CD4-positive, alpha-beta T cell treated with Interleukin-2 at 100 ng/mL for 4 hours (primary cell): ENCODE results near the gene MAGEA9B.
"Not testable (repeated sequence)": the region's sequence is repeated elsewhere in the genome, so short reads cannot be mapped to it uniquely, and the experiment has no call there.

Source experiments
- DNase-seq: peaks from one replicate; pipeline ENCODE4 v3.0.0-alpha.2; 2020; ENCODE audit warnings: low spot score

Gene MAGEA9B

GRCh38 chrX:149587359-149587758 lies at the start of gene MAGEA9B:
Gene MAGEA9B (minus strand): TSS chrX:149587459. CDS start chrX:149583179, 4,280 bp downstream.
- not testable (repeated sequence) for DNase-seq

- DNase-seq: no peak
These were observed 46.3 kb upstream of the MAGEA9B start for GRCh38 chrX:149633511-149633910.

GRCh38 chrX:149631234-149632165 lies 44.2 kb upstream of the MAGEA9B start, which contains the start of gene TMEM185A:
Gene TMEM185A (minus strand): TSS chrX:149631792. CDS start chrX:149631580, 212 bp downstream.
- peak; percentile 75 for DNase-seq

- DNase-seq: no peak
These were observed 43.5 kb upstream of the MAGEA9B start for GRCh38 chrX:149630681-149631233.

- DNase-seq: no peak
These were observed 42.6 kb upstream of the MAGEA9B start for GRCh38 chrX:149629730-149630387.

- DNase-seq: no peak
These were observed 41.5 kb upstream of the MAGEA9B start for GRCh38 chrX:149628768-149629167.

- DNase-seq: no peak
These were observed 41.0 kb upstream of the MAGEA9B start for GRCh38 chrX:149628280-149628679.

- not testable (repeated sequence) for DNase-seq
These were observed 39.6 kb upstream of the MAGEA9B start for GRCh38 chrX:149626829-149627228.

GRCh38 chrX:149619662-149620061 lies 32.4 kb upstream of the MAGEA9B start:
- DNase-seq: not testable (repeated sequence)

- no peak for DNase-seq
These were observed 31.6 kb upstream of the MAGEA9B start for GRCh38 chrX:149618871-149619270.

- no peak for DNase-seq
These were observed 24.4 kb upstream of the MAGEA9B start for GRCh38 chrX:149611623-149612175.

GRCh38 chrX:149610511-149610910 lies 23.3 kb upstream of the MAGEA9B start:
- no peak for DNase-seq

GRCh38 chrX:149607699-149608098 lies 20.4 kb upstream of the MAGEA9B start:
- DNase-seq: no peak

- DNase-seq: not testable (repeated sequence)
These were observed 18.1 kb upstream of the MAGEA9B start for GRCh38 chrX:149605248-149605885.

- DNase-seq: not testable (repeated sequence)
These were observed 11.3 kb upstream of the MAGEA9B start for GRCh38 chrX:149598603-149599002.

- not testable (repeated sequence) for DNase-seq
These were observed 8.7 kb upstream of the MAGEA9B start for GRCh38 chrX:149595943-149596342.

GRCh38 chrX:149595214-149595613 lies 8.0 kb upstream of the MAGEA9B start, which contains the start of gene HSFX2:
Gene HSFX2 (minus strand): TSS chrX:149595314. CDS start chrX:149594700, 614 bp downstream.
- DNase-seq: not testable (repeated sequence)

- DNase-seq: not testable (repeated sequence)
These were observed 3.7 kb upstream of the MAGEA9B start for GRCh38 chrX:149590993-149591392.

GRCh38 chrX:149585631-149586030 lies 1.6 kb downstream of the MAGEA9B start:
- not testable (repeated sequence) for DNase-seq

GRCh38 chrX:149573456-149573855 lies 13.8 kb downstream of the MAGEA9B start:
- not testable (repeated sequence) for DNase-seq

- DNase-seq: no peak
These were observed 14.5 kb downstream of the MAGEA9B start for GRCh38 chrX:149572743-149573142.

- no peak for DNase-seq
These were observed 15.5 kb downstream of the MAGEA9B start for GRCh38 chrX:149571770-149572169.
